HCT116 (cell line): Measurements from ENCODE around the gene RPN1. TPM values are rescaled to one million over a fixed set of nuclear protein-coding genes. Genes with fewer than 3 reads are reported as not detected.
A peak's percentile ranks its signal among the peaks of the same experiment; 100 is the strongest.

Experiments used
- ATAC-seq: fragments of 200-7000 bp; cut with Tn5 transposase; 2 replicates; pipeline ENCODE4 v1.9.1; 2020; ENCODE audit warnings: mild to moderate bottlenecking, moderate library complexity
- BruUV-seq: library from RNA; stranded (reverse); fragments of 400-500 nt; replicated peaks from 2 replicates; lab custom pipeline; 2021; lab: Mats Ljungman, UMichigan
- CTCF ChIA-PET: fragments of 300-600 bp; sonication (Branson Sonifier 250); formaldehyde crosslinking; loops from one replicate; lab custom pipeline; 2021; ENCODE audit warnings: antibody characterized with exemption; lab: Charles Lee
- POLR2A ChIA-PET: fragments of 300-600, 350-600 bp; sonication (Branson Sonifier 250); formaldehyde crosslinking; loops from one replicate; lab custom pipeline; 2021; ENCODE audit warnings: antibody characterized with exemption; lab: Charles Lee
- RAD21 ChIA-PET, 2 experiments: fragments of 300-600 bp; sonication (Branson Sonifier 250); formaldehyde crosslinking; loops; one replicate each; lab custom pipeline; 2023; ENCODE audit warnings: low total read pairs in 2 of 2; ENCODE audit not compliant: uncharacterized antibody in 2 of 2, unreplicated experiment in 2 of 2, low non-redundant PET in 1 of 2; lab: Charles Lee
- DNase-seq: peaks from one replicate; pipeline ENCODE4 v3.0.0-alpha.2; 2010; ENCODE audit warnings: low read depth, low spot score
- H2AFZ ChIP-seq: fragments of 200-600 bp; shearing (Covaris generic), sonication (generic); 2 replicates; pipeline ENCODE4 v1.6.1; 2017; ENCODE audit warnings: low read depth, mixed run types, mixed read lengths, antibody characterized with exemption, low read length; ENCODE audit not compliant: poor library complexity, severe bottlenecking
- H3K27ac ChIP-seq: 2 replicates; pipeline ENCODE4 v1.5.1; 2012; ENCODE audit warnings: low read depth, low read length
- H3K27me3 ChIP-seq: fragments of 200-600 bp; sonication (generic); 2 replicates; pipeline ENCODE4 v1.6.1; 2016; ENCODE audit warnings: mixed run types, low read length, mixed read lengths; ENCODE audit not compliant: insufficient read depth
- H3K36me3 ChIP-seq, 2 experiments: fragments of 200-500 bp in 1 of 2; fragments of 200-600 bp in 1 of 2; sonication (Bioruptor generic) in 1 of 2; sonication (generic) in 1 of 2; 2 replicates each; pipeline versions ENCODE4 v1.5.1 to v1.6.1; 2014 to 2016; ENCODE audit warnings: low read length in 2 of 2, inconsistent platforms in 1 of 2, mixed read lengths in 1 of 2, mixed run types in 1 of 2; ENCODE audit not compliant: insufficient read depth in 2 of 2, control insufficient read depth in 1 of 2
- H3K4me1 ChIP-seq, 2 experiments: fragments of 200-600 bp in 1 of 2; sonication (generic) in 1 of 2; 2 replicates each; pipeline versions ENCODE4 v1.5.1 to v1.6.1; 2012 to 2017; ENCODE audit warnings: low read length in 2 of 2, inconsistent platforms in 1 of 2, mild to moderate bottlenecking in 1 of 2, mixed read lengths in 1 of 2, mixed run types in 1 of 2, moderate library complexity in 1 of 2; ENCODE audit not compliant: insufficient read depth in 2 of 2, control insufficient read depth in 1 of 2
- H3K4me2 ChIP-seq: fragments of 200-600 bp; sonication (generic); 2 replicates; pipeline ENCODE4 v1.6.1; 2017; ENCODE audit warnings: mixed run types, low read length, mixed read lengths
- H3K4me3 ChIP-seq, 2 experiments: fragments of 200-600 bp in 1 of 2; sonication (generic) in 1 of 2; replicated peaks in 1 of 2; 2 replicates each; pipeline ENCODE4 v1.5.1; 2011 to 2016; ENCODE audit warnings: low read length in 2 of 2, control low read depth in 1 of 2, low read depth in 1 of 2, mild to moderate bottlenecking in 1 of 2, mixed read lengths in 1 of 2, mixed run types in 1 of 2
- H3K79me2 ChIP-seq: fragments of 200-600 bp; sonication (generic); 2 replicates; pipeline ENCODE4 v1.6.1; 2017; ENCODE audit warnings: mild to moderate bottlenecking, mixed run types, low read length, moderate library complexity, mixed read lengths; ENCODE audit not compliant: insufficient read depth
- H3K9ac ChIP-seq: fragments of 200-600 bp; sonication (generic); 2 replicates; pipeline ENCODE4 v1.6.1; 2016; ENCODE audit warnings: low read length, mixed read lengths
- H3K9me2 ChIP-seq: fragments of 200-600 bp; sonication (generic), shearing (Covaris generic); 2 replicates; pipeline ENCODE4 v1.6.1; 2017; ENCODE audit warnings: mixed run types, mild to moderate bottlenecking, moderate library complexity; ENCODE audit not compliant: insufficient read depth
- H3K9me3 ChIP-seq, 2 experiments: fragments of 200-500 bp in 1 of 2; fragments of 200-600 bp in 1 of 2; sonication (Bioruptor generic) in 1 of 2; sonication (generic) in 1 of 2; 2 replicates each; pipeline ENCODE4 v1.6.1; 2014 to 2017; ENCODE audit warnings: low read length in 2 of 2, mixed read lengths in 2 of 2, inconsistent platforms in 1 of 2, low read depth in 1 of 2, mild to moderate bottlenecking in 1 of 2, mixed run types in 1 of 2, moderate library complexity in 1 of 2; ENCODE audit not compliant: control insufficient read depth in 1 of 2, insufficient read depth in 1 of 2
- H4K20me1 ChIP-seq: fragments of 200-600 bp; sonication (generic), shearing (Covaris generic); 2 replicates; pipeline ENCODE4 v1.6.1; 2017; ENCODE audit warnings: mixed run types, mild to moderate bottlenecking, moderate library complexity; ENCODE audit not compliant: insufficient read depth
- CBX3 ChIP-seq: IDR thresholded peaks from 2 replicates; pipeline ENCODE4 v1.6.1; 2012; ENCODE audit warnings: low read depth
- CEBPB ChIP-seq: IDR thresholded peaks from 2 replicates; pipeline ENCODE4 v1.6.1; 2012; ENCODE audit warnings: low read depth
- JUND ChIP-seq: IDR thresholded peaks from 2 replicates; pipeline ENCODE4 v1.6.1; 2012
- POLR2A ChIP-seq: IDR thresholded peaks from 2 replicates; pipeline ENCODE4 v1.7.0; 2011; ENCODE audit warnings: borderline replicate concordance; ENCODE audit not compliant: insufficient read depth, insufficient read length; ENCODE audit errors: extremely low read depth
- POLR2AphosphoS5 ChIP-seq: IDR thresholded peaks from 2 replicates; pipeline ENCODE4 v1.6.1; 2011; ENCODE audit warnings: mild to moderate bottlenecking, low read depth, low read length, moderate library complexity
- RAD21 ChIP-seq: IDR thresholded peaks from 2 replicates; pipeline ENCODE4 v1.6.1; 2012; ENCODE audit warnings: low read depth, mild to moderate bottlenecking
- TCF7L2 ChIP-seq: IDR thresholded peaks from 2 replicates; pipeline ENCODE4 v1.7.0; 2011; ENCODE audit warnings: borderline replicate concordance, inconsistent platforms; ENCODE audit not compliant: insufficient read depth, insufficient read length; ENCODE audit errors: extremely low read depth
- intact Hi-C: fragments of 100-400 bp; cut with micrococcal nuclease; formaldehyde crosslinking; loops from 2 replicates; pipeline ENCODE4 v1.10.0; 2022
- total RNA-seq: library from RNA; stranded (reverse); gene quantifications from one replicate; pipeline ENCODE4 v1.2.1, GENCODE V29; 2021; ENCODE audit not compliant: unreplicated experiment
- TF ChIP-seq, protein P1 (sequence below), 3 experiments: fragments of 200-600 bp in 1 of 3; sonication (generic) in 1 of 3; IDR thresholded peaks in 2 of 3; conservative IDR thresholded peaks in 1 of 3; 2 replicates each; pipeline ENCODE4 v1.5.1; 2012 to 2017; ENCODE audit warnings: low read depth in 2 of 3, low read length in 2 of 3, antibody characterized with exemption in 1 of 3, borderline replicate concordance in 1 of 3, control low read depth in 1 of 3, mild to moderate bottlenecking in 1 of 3, mixed read lengths in 1 of 3, mixed run types in 1 of 3, moderate library complexity in 1 of 3; ENCODE audit not compliant: insufficient read depth in 1 of 3
- TF ChIP-seq, protein P2 (sequence below): IDR thresholded peaks from 2 replicates; pipeline ENCODE4 v1.6.1; 2012

The RPN1 gene
- total RNA-seq, 1 experiment from 2014 or later, result 218 TPM

DNA sequence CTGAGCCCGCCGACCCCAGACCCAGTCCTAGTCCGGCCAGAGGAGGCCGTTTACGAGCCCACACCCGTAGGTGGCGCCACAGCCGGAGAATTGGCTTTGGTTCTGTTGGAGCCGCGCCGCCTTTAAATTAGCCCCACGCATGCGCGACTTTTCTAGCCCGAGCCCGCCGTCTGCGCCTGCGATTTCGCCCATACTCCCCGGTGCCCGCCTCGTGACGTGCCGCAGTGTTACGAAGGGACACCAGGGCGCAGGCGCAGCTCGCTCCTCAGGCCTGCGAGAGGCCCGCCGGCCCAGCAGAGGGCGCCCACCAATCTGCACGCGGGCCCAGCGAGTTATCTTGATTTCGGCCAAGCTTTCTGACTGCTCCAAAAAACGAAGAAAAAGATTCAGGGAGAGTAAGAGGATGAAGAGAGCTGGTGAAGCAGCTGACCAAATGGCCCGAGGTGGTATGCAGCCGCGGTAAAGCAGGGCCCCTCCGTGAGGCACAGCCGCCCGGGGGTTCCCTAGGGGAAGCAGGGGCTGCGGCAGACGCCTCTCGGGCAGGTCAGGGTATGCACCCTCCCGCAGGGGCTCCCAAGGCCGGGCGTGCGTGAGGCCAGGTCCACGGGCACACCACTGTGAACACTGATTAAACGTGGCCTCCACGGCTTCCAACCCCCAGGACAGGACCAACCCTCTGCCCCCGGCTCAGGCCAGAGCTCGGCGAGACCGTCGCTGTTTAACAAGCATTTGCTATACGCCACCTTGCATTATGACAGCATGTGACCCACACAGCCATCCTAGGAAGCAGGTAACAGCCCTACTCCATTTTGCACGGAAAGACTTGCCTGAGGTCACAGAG, 32.8 kb downstream of the RPN1 start:
- intact Hi-C loops, result loop anchor here (2.0 kb wide), 1 partner anchor 177 kb away; no protein-coding TSS in a partner anchor
- H3K9me3 ChIP-seq, result no peaks in the 10 kb centered on the region
- H3K36me3 ChIP-seq, result peaks cover 29 to 35% of the 10 kb centered on the region in 2 experiments; a peak in 3 of 4 replicates
- no peaks in the 10 kb centered on the region for H3K27me3 ChIP-seq
- ChIA-PET POLR2A (interaction anchor here (0.7 to 1.3 kb wide), 3 partner anchors 20 to 62 kb away, joined by 3 read pairs; no protein-coding TSS in a partner anchor), CTCF (interaction anchor here (0.5 to 1.4 kb wide), 11 partner anchors 9 to 271 kb away, joined by 3 to 9 read pairs (median 3); no protein-coding TSS in a partner anchor)
- H4K20me1 ChIP-seq, result no peaks in the 10 kb centered on the region; the same call in 1 of the 2 replicates
- H3K9ac ChIP-seq, result 0 out of 2 replicates have a peak overlapping the region, but pooled peaks have one; percentile 18
- BruUV-seq, result no TSS peak
- H3K9me2 ChIP-seq, result no peaks in the 10 kb centered on the region
- no peak for TF ChIP-seq CEBPB
- TF ChIP-seq, protein P1, sequence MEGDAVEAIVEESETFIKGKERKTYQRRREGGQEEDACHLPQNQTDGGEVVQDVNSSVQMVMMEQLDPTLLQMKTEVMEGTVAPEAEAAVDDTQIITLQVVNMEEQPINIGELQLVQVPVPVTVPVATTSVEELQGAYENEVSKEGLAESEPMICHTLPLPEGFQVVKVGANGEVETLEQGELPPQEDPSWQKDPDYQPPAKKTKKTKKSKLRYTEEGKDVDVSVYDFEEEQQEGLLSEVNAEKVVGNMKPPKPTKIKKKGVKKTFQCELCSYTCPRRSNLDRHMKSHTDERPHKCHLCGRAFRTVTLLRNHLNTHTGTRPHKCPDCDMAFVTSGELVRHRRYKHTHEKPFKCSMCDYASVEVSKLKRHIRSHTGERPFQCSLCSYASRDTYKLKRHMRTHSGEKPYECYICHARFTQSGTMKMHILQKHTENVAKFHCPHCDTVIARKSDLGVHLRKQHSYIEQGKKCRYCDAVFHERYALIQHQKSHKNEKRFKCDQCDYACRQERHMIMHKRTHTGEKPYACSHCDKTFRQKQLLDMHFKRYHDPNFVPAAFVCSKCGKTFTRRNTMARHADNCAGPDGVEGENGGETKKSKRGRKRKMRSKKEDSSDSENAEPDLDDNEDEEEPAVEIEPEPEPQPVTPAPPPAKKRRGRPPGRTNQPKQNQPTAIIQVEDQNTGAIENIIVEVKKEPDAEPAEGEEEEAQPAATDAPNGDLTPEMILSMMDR (IDR thresholded peaks at IDR 0.05 in 2 of 3, conservative IDR thresholded peaks at IDR 0.05 in 1 of 3; ENCODE audit: borderline replicate concordance in 1 of 3, insufficient read depth in 1 of 3, low read depth in 2 of 3, low read length in 2 of 3), result peak; percentile 76 to 96 (median 89)
- TF ChIP-seq, protein P2, sequence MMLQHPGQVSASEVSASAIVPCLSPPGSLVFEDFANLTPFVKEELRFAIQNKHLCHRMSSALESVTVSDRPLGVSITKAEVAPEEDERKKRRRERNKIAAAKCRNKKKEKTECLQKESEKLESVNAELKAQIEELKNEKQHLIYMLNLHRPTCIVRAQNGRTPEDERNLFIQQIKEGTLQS, result no peak
- TF ChIP-seq RAD21, result peak; percentile 68
- no peak for TF ChIP-seq CBX3
- peak; percentile 58 for TF ChIP-seq POLR2AphosphoS5
- TF ChIP-seq TCF7L2, result peak; percentile 35
- TF ChIP-seq POLR2A, result no peak
- TF ChIP-seq JUND, result no peak
- TF ChIP-seq, all 23 proteins: peak for 4
- peaks cover 0 to 24% of the 10 kb centered on the region in 2 experiments; a peak in 2 of 4 replicates for H3K4me1 ChIP-seq
- H3K4me3 ChIP-seq, result peak overlapping the region; percentile 35 to 44
- H3K27ac ChIP-seq, result peak overlapping the region; percentile 37; the same call in 1 of the 2 replicates
- peak; percentile 71 for DNase-seq
- RAD21 ChIA-PET, result interaction anchor here in 1 of 2 experiments (0.5 kb wide), 1 partner anchor 249 kb away, joined by 3 read pairs; no protein-coding TSS in a partner anchor
- no peak overlapping the region for H2AFZ ChIP-seq
- H3K4me2 ChIP-seq, result peak overlapping the region; percentile 65
- H3K79me2 ChIP-seq, result peaks cover 57% of the 10 kb centered on the region
- ATAC-seq, result peak; percentile 93
